Epithelial cell of esophagus (primary cell): ENCODE measurements around the gene C1orf35.
A peak's percentile ranks its signal among the peaks of the same experiment; 100 is the strongest.

Experiments
- DNase-seq: peaks from one replicate; pipeline ENCODE4 v3.0.0; 2010; ENCODE audit warnings: low read depth
- H3K4me3 ChIP-seq: 2 replicates; pipeline ENCODE4 v1.5.1; 2011; ENCODE audit warnings: mild to moderate bottlenecking, low read length, control low read depth
- TF ChIP-seq, protein P1 (sequence below): IDR thresholded peaks from 2 replicates; pipeline ENCODE4 v1.5.1; 2011; ENCODE audit warnings: low read depth, mild to moderate bottlenecking, low read length, control low read depth, inconsistent platforms; ENCODE audit not compliant: insufficient read depth; ENCODE audit errors: missing control alignments

Gene C1orf35

DNA sequence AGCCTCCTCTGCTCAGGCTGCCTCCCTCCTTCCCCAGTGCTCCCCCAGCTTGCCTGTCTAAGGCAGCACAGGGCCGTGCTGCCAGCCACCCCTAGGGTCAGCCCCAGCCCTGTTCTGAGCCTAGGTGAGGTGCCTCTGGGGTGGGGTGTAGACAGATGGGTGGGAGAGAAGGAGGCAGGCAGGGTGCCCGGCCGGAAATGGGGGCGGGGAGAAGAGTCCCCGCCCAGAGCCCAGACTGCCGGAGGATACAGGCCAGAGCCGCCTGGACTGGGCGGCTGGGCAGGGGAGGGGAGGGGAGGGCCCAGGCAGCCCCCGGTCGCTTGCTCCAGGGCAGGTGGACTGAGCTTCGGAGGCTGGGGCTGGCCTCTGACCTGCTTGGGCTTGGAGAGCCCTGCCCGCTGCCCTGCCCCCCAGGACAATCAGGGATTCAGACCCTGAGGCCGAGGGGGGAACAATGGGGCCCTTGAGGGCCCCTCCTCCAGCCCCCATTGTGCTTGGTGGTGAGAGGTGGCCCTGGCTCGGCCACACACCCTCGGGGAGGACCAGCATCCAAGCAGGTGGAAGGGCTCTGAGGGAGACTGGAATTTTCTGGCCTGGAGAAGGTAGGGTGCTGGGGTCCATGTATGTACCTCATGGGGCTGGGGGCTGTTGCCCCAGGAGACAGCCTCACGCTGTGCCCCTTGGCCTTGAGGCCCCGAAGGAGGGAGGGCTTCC lies 46.4 kb upstream of the C1orf35 start, which contains the start of gene GJC2:
Gene GJC2 (plus strand): TSS at position 525 of the 714 bp plus-strand sequence. CDS start 7,829 bp downstream, outside the sequence.
- TF ChIP-seq, protein P1, sequence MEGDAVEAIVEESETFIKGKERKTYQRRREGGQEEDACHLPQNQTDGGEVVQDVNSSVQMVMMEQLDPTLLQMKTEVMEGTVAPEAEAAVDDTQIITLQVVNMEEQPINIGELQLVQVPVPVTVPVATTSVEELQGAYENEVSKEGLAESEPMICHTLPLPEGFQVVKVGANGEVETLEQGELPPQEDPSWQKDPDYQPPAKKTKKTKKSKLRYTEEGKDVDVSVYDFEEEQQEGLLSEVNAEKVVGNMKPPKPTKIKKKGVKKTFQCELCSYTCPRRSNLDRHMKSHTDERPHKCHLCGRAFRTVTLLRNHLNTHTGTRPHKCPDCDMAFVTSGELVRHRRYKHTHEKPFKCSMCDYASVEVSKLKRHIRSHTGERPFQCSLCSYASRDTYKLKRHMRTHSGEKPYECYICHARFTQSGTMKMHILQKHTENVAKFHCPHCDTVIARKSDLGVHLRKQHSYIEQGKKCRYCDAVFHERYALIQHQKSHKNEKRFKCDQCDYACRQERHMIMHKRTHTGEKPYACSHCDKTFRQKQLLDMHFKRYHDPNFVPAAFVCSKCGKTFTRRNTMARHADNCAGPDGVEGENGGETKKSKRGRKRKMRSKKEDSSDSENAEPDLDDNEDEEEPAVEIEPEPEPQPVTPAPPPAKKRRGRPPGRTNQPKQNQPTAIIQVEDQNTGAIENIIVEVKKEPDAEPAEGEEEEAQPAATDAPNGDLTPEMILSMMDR, result no peak
- peak within 1 kb of the TSS; percentile 8 for H3K4me3 ChIP-seq
- DNase-seq, result no peak

DNA sequence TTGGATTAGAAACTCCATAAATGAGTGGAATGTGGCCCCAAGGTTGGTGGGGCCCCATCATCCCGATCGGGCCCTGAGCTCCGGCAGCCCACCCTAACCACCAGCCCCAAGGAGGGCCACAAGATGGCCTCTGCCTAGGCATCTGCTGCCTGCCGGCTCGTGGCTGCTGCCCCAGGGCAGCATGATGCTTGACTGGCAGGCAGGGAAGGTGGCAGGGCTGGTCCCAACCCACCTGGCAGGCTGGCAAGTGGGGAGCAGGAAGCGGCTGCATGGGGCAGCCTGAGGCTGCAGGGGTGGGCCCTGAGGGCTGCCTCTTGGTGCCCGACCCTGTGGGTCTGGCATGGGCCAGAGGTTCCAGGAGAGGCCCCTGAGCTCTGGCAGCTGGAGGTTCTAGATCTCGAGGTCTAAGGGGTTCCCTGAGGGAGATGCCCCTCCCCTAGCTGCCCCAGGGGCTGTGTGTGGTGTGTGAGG lies 45.8 kb upstream of the C1orf35 start:
- no peak overlapping the region for H3K4me3 ChIP-seq
- TF ChIP-seq, protein P1, result no peak
- DNase-seq, result no peak

DNA sequence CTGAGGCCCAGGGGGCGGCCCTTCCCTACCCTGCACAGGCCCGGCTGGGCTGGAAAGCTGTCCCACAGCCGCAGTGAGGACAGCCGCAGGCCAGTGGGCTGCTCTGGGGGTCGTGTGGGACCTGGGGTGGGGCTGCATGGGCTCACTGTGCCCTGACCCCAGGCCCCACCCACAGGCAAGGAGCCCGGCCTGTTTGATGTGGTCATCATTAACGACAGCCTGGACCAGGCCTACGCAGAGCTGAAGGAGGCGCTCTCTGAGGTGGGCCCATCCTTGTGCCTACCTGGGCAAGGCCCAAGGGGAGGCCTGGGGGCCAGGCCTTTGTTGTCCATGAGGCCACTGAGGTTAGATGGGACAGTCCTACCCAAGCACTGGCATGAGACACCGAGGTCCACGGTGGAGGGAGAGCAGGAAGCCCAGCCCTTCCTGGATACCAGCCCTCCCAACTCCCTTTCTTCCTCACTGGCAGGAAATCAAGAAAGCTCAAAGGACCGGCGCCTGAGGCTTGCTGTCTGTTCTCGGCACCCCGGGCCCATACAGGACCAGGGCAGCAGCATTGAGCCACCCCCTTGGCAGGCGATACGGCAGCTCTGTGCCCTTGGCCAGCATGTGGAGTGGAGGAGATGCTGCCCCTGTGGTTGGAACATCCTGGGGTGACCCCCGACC lies 45.2 kb upstream of the C1orf35 start:
- no peak overlapping the region for H3K4me3 ChIP-seq
- TF ChIP-seq, protein P1, result no peak
- no peak for DNase-seq

DNA sequence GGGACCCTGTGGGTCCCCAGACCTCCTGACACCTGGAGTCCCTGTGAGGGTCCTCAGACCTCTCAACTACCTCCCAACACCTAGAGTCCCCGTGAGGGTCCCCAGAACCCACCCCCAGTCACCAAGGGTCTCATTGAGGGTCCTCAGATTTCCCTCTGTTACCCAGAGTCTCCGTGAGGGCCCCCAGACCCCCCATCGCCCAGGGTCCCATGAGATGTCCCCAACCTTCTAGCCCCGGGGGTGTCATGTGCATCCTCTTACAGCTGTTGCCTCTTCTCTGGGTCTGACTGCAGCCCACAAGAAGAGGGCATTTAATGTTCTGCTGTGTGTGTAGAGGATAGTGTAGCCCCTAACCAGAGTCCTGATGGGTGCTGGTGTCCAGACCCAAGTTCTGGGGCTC lies 44.6 kb upstream of the C1orf35 start:
- H3K4me3 ChIP-seq, result no peak overlapping the region
- TF ChIP-seq, protein P1, result no peak
- no peak for DNase-seq

DNA sequence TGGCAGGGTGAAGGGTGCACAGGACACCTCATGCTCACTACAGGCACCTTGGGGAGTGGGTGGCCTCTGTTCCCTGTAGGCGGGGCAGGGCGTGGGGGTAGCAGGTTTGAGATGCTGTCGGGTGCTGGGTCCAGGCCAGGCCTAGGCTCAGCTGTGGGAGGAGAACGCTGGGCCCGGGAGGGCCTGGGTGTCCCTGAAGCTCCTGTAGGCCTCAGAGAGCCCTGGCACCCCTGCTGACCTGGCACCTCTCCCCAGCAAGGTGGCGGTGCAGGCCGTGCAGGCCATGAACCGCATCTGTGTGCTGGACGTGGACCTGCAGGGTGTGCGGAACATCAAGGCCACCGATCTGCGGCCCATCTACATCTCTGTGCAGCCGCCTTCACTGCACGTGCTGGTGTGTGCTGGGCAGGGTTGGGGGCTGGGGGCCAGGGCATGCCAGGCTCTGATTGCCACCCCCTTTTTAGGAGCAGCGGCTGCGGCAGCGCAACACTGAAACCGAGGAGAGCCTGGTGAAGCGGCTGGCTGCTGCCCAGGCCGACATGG lies 44.1 kb upstream of the C1orf35 start:
- DNase-seq, result no peak
- TF ChIP-seq, protein P1, result no peak
- no peak overlapping the region for H3K4me3 ChIP-seq

DNA sequence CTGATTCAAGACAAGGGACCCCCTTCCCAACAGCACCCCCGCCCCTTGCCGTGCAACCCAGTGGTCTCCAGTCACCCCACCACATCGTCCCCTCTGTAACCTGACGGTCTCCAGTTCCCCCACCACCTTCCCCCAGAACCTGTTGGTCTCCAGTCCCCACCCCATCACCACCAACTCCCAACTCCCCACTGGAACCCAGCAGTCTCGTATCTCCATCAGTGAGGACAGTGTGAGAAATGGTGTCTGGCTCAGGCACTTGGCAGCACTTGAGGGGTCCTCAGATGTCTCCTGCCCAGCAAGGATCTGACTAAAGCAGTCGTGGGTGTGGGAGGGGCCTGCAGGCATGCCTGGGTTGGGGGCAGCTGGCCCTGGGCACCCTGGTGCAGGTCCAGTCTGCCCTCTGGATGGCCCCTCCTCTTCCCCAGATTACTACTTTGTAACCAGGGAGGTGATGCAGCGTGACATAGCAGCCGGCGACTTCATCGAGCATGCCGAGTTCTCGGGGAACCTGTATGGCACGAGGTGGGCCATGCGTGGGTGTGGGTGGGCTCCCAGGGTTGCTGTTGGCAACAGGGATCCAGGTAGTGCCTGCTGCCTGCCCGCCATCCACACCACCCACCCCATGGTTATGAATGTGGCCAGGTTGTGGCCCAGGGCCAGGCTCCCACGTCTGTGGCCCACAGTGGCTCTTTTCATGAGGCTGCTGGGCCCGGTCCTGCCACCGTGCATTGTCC lies 43.5 kb upstream of the C1orf35 start:
- TF ChIP-seq, protein P1, result no peak
- DNase-seq, result no peak
- no peak overlapping the region for H3K4me3 ChIP-seq
